H9 (cell line): ENCODE results near the gene EPN1. TPM values are rescaled to one million over a fixed set of nuclear protein-coding genes. Genes with fewer than 3 reads are reported as not detected.

Experiments used
- DNase-seq: peaks from one replicate; pipeline ENCODE4 v3.0.0-alpha.2; 2017
- H2AFZ ChIP-seq: one replicate; pipeline ENCODE4 v1.6.1; 2013; ENCODE audit warnings: mild to moderate bottlenecking, low read length, control low read depth, moderate library complexity
- H2AK5ac ChIP-seq: 2 replicates; pipeline ENCODE4 v1.6.1; 2013; ENCODE audit warnings: low read length, control low read depth, mixed read lengths; ENCODE audit not compliant: insufficient read length
- H2BK120ac ChIP-seq: one replicate; pipeline ENCODE4 v1.6.1; 2013; ENCODE audit warnings: low read depth, mild to moderate bottlenecking, low read length, control low read depth, inconsistent platforms; ENCODE audit not compliant: poor library complexity, severe bottlenecking
- H2BK12ac ChIP-seq: 2 replicates; pipeline ENCODE4 v1.6.1; 2013; ENCODE audit warnings: low read length, control low read depth, mixed read lengths, low read depth; ENCODE audit not compliant: insufficient read length
- H2BK15ac ChIP-seq: 2 replicates; pipeline ENCODE4 v1.6.1; 2013; ENCODE audit warnings: low read depth, low read length, control low read depth
- H2BK20ac ChIP-seq: one replicate; pipeline ENCODE4 v1.6.1; 2013; ENCODE audit warnings: low read depth, mild to moderate bottlenecking, low read length, control low read depth, inconsistent platforms; ENCODE audit not compliant: poor library complexity, severe bottlenecking
- H2BK5ac ChIP-seq: 2 replicates; pipeline ENCODE4 v1.6.1; 2013; ENCODE audit warnings: low read length, control low read depth, mixed read lengths; ENCODE audit not compliant: insufficient read length
- H3K14ac ChIP-seq: 2 replicates; pipeline ENCODE4 v1.6.1; 2013; ENCODE audit warnings: low read length, control low read depth; ENCODE audit not compliant: insufficient read depth
- H3K18ac ChIP-seq: 2 replicates; pipeline ENCODE4 v1.6.1; 2013; ENCODE audit warnings: low read depth, mild to moderate bottlenecking, mixed read lengths, low read length, control low read depth; ENCODE audit not compliant: insufficient read length
- H3K23ac ChIP-seq: 2 replicates; pipeline ENCODE4 v1.6.1; 2013; ENCODE audit warnings: low read length, control low read depth, mixed read lengths, low read depth; ENCODE audit not compliant: insufficient read length
- H3K23me2 ChIP-seq: 2 replicates; pipeline ENCODE4 v1.6.1; 2013; ENCODE audit warnings: low read depth, mild to moderate bottlenecking, mixed read lengths, low read length, control low read depth; ENCODE audit not compliant: insufficient read length, poor library complexity, severe bottlenecking
- H3K27ac ChIP-seq: 2 replicates; pipeline ENCODE4 v1.5.1; 2013; ENCODE audit warnings: low read length, control low read depth, mixed read lengths, low read depth; ENCODE audit not compliant: insufficient read length
- H3K27me3 ChIP-seq: 2 replicates; pipeline ENCODE4 v1.6.1; 2013; ENCODE audit warnings: low read length, control low read depth, inconsistent platforms; ENCODE audit not compliant: insufficient read depth
- H3K4ac ChIP-seq: 2 replicates; pipeline ENCODE4 v1.6.1; 2013; ENCODE audit warnings: low read depth, mild to moderate bottlenecking, control low read depth, inconsistent platforms, low read length, moderate library complexity
- H3K4me1 ChIP-seq: 2 replicates; pipeline ENCODE4 v1.6.1; 2013; ENCODE audit warnings: low read length, control low read depth, inconsistent platforms; ENCODE audit not compliant: insufficient read depth
- H3K4me2 ChIP-seq: 2 replicates; pipeline ENCODE4 v1.6.1; 2013; ENCODE audit warnings: low read length, control low read depth, mixed read lengths; ENCODE audit not compliant: insufficient read length, insufficient read depth
- H3K56ac ChIP-seq: 2 replicates; pipeline ENCODE4 v1.6.1; 2013; ENCODE audit warnings: low read depth, mild to moderate bottlenecking, mixed read lengths, low read length, control low read depth; ENCODE audit not compliant: insufficient read length
- H3K79me1 ChIP-seq: 2 replicates; pipeline ENCODE4 v1.6.1; 2013; ENCODE audit warnings: low read depth, mild to moderate bottlenecking, moderate library complexity, low read length, control low read depth, inconsistent platforms; ENCODE audit not compliant: insufficient read depth, poor library complexity, severe bottlenecking
- H3K79me2 ChIP-seq: 2 replicates; pipeline ENCODE4 v1.6.1; 2013; ENCODE audit warnings: low read length, control low read depth, inconsistent platforms; ENCODE audit not compliant: insufficient read depth
- H3K9ac ChIP-seq: 2 replicates; pipeline ENCODE4 v1.6.1; 2013; ENCODE audit warnings: low read length, control low read depth, mixed read lengths; ENCODE audit not compliant: insufficient read length; ENCODE audit errors: extremely low read depth
- H3K9me3 ChIP-seq: one replicate; pipeline ENCODE4 v1.6.1; 2013; ENCODE audit warnings: low read depth, low read length, inconsistent platforms; ENCODE audit not compliant: control insufficient read depth
- H3T11ph ChIP-seq: one replicate; pipeline ENCODE4 v1.6.1; 2013; ENCODE audit warnings: mild to moderate bottlenecking, low read length, control low read depth, inconsistent platforms
- H4K20me1 ChIP-seq: one replicate; pipeline ENCODE4 v1.6.1; 2013; ENCODE audit not compliant: control insufficient read depth, insufficient read length, insufficient read depth
- H4K5ac ChIP-seq: 2 replicates; pipeline ENCODE4 v1.6.1; 2013; ENCODE audit warnings: low read depth, mild to moderate bottlenecking, mixed read lengths, low read length, control low read depth; ENCODE audit not compliant: insufficient read length
- H4K8ac ChIP-seq: replicated peaks from 2 replicates; pipeline ENCODE4 v1.6.1; 2013; ENCODE audit warnings: low read length, control low read depth, mixed read lengths, low read depth; ENCODE audit not compliant: insufficient read length
- H4K91ac ChIP-seq: 2 replicates; pipeline ENCODE4 v1.6.1; 2013; ENCODE audit warnings: low read depth, mild to moderate bottlenecking, moderate library complexity, mixed read lengths, low read length, control low read depth; ENCODE audit not compliant: insufficient read length
- H3K27ac Mint-ChIP-seq, 3 experiments: 2 replicates in 2 of 3; 3 replicates in 1 of 3; pipeline ENCODE4 v1.8.0; 2020 to 2021; ENCODE audit warnings: mixed read lengths in 3 of 3, mild to moderate bottlenecking in 1 of 3, moderate library complexity in 1 of 3
- H3K27me3 Mint-ChIP-seq: 2 replicates; pipeline ENCODE4 v1.8.0; 2021; ENCODE audit warnings: low read depth, mild to moderate bottlenecking, moderate library complexity, mixed read lengths
- H3K36me3 Mint-ChIP-seq, 3 experiments: 2 replicates in 2 of 3; 3 replicates in 1 of 3; pipeline ENCODE4 v1.8.0; 2020 to 2021; ENCODE audit warnings: low read depth in 3 of 3, mixed read lengths in 3 of 3; ENCODE audit not compliant: insufficient read depth in 1 of 3
- H3K4me1 Mint-ChIP-seq, 2 experiments: 2 replicates each; pipeline ENCODE4 v1.8.0; 2020; ENCODE audit warnings: mixed read lengths in 2 of 2
- H3K4me3 Mint-ChIP-seq, 2 experiments: 2 replicates in 1 of 2; 3 replicates in 1 of 2; pipeline ENCODE4 v1.8.0; 2020 to 2021; ENCODE audit warnings: mild to moderate bottlenecking in 2 of 2, mixed read lengths in 2 of 2, moderate library complexity in 1 of 2
- H3K9me3 Mint-ChIP-seq, 2 experiments: 2 replicates in 1 of 2; 3 replicates in 1 of 2; pipeline ENCODE4 v1.8.0; 2020; ENCODE audit warnings: mild to moderate bottlenecking in 2 of 2, mixed read lengths in 2 of 2, moderate library complexity in 1 of 2
- WGBS: extraction: QIAGEN DNeasy Blood & Tissue Kit; methylation state at CpG from one replicate; pipeline ENCODE4 v1.1.7; 2013; ENCODE audit warnings: missing lambda C conversion rate, low lambda C conversion rate, mixed read lengths; ENCODE audit not compliant: insufficient read length; ENCODE audit errors: extremely low coverage; 5-methylcytosine and 5-hydroxymethylcytosine counted together
- total RNA-seq: library from RNA; stranded (reverse); gene quantifications from 2 replicates; pipeline ENCODE4 v1.2.1, GENCODE V29; 2021
- TF ChIP-seq, protein P1 (sequence below): fragments of 200-600 bp; sonication (generic); conservative IDR thresholded peaks from 3 replicates; pipeline ENCODE4 v1.8.0; 2021; ENCODE audit warnings: antibody characterized with exemption, mild to moderate bottlenecking

Gene EPN1
- total RNA-seq, 1 experiment from 2014 or later: 159 TPM

DNA sequence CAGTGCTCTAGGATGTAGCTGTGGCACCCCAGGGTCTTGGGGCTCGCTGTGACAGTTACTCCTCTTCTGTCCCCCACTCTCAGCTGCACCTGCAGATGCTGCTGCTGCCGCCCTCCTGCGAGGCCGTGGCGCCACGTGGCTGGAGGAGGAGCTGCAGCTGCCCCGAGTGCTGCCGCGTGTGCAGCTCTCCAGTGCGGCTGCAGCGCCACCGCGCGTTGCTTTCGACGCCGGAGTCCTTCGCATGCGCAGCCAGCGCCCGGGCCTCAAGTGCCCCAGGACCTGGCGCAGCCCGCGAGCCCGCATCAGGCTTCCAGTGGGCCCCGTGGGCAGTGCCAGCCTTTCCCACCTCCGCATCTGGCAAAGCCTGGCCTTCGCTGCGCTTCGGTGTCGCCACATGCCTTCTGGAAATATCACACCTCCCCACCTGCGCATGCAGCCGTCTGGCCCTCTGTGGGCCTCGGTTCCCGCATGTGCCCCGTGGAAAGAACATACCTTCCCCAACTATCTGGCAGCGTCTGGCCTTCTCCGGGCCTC, 34.9 kb upstream of the EPN1 start:
- no peak overlapping the region for H2BK5ac ChIP-seq
- no peak overlapping the region for H2BK20ac ChIP-seq
- H3K27ac ChIP-seq: no peak overlapping the region
- no peak overlapping the region for H3K9ac ChIP-seq
- peak; percentile 80 for DNase-seq
- H2AK5ac ChIP-seq: no peak overlapping the region
- no peak overlapping the region for H2BK120ac ChIP-seq
- H3K79me1 ChIP-seq: peaks cover 9% of the 10 kb centered on the region
- H2BK12ac ChIP-seq: no peak overlapping the region
- no peak overlapping the region for H2AFZ ChIP-seq
- no peak overlapping the region for H4K5ac ChIP-seq
- Mint-ChIP-seq H3K9me3 (peaks cover 0 to 4% of the 10 kb centered on the region in 2 experiments; a peak in 3 of 5 replicates), H3K36me3 (peaks cover 17 to 24% (median 23%) of the 10 kb centered on the region in 3 experiments; a peak in 6 of 7 replicates), H3K4me3 (peak overlapping the region; percentile 80 to 97), H3K27me3 (peaks cover 3% of the 10 kb centered on the region; the same call in 1 of the 2 replicates), H3K27ac (peak overlapping the region; percentile 47 to 94 (median 90); a peak in 4 of 7 replicates), H3K4me1 (peaks cover 30 to 46% of the 10 kb centered on the region in 2 experiments)
- H3K27me3 ChIP-seq: no peaks in the 10 kb centered on the region
- H4K91ac ChIP-seq: no peak overlapping the region
- H3K79me2 ChIP-seq: peaks cover 15% of the 10 kb centered on the region; the same call in 1 of the 2 replicates
- no peak overlapping the region for H3K4ac ChIP-seq
- H3K14ac ChIP-seq: no peak overlapping the region
- no peak overlapping the region for H3K56ac ChIP-seq
- H4K20me1 ChIP-seq: no peaks in the 10 kb centered on the region
- TF ChIP-seq, protein P1, sequence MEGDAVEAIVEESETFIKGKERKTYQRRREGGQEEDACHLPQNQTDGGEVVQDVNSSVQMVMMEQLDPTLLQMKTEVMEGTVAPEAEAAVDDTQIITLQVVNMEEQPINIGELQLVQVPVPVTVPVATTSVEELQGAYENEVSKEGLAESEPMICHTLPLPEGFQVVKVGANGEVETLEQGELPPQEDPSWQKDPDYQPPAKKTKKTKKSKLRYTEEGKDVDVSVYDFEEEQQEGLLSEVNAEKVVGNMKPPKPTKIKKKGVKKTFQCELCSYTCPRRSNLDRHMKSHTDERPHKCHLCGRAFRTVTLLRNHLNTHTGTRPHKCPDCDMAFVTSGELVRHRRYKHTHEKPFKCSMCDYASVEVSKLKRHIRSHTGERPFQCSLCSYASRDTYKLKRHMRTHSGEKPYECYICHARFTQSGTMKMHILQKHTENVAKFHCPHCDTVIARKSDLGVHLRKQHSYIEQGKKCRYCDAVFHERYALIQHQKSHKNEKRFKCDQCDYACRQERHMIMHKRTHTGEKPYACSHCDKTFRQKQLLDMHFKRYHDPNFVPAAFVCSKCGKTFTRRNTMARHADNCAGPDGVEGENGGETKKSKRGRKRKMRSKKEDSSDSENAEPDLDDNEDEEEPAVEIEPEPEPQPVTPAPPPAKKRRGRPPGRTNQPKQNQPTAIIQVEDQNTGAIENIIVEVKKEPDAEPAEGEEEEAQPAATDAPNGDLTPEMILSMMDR: no peak; the same call in 2 of the 3 replicates
- H3T11ph ChIP-seq: no peak overlapping the region
- H3K23ac ChIP-seq: no peak overlapping the region
- H3K4me1 ChIP-seq: 0 out of 2 replicates have a peak, but pooled peaks cover 2% of the 10 kb centered on the region
- no CpG with 5 or more reads among the region's 38 CpGs for WGBS
- no peak overlapping the region for H3K18ac ChIP-seq
- peaks cover 36% of the 10 kb centered on the region for H3K23me2 ChIP-seq
- H2BK15ac ChIP-seq: no peak overlapping the region
- no peak overlapping the region for H4K8ac ChIP-seq
- H3K9me3 ChIP-seq: no peaks in the 10 kb centered on the region
- peak overlapping the region; percentile 58 for H3K4me2 ChIP-seq
